Activated T-helper 1 cell treated with anti-CD3 and anti-CD28 coated beads, Interleukin-12 subunit alpha, Interleukin-12 subunit beta, Interleukin-2, Interleukin-4 antibody, amounts not matched to agents 30 ng/mL and 10 ng/mL and 1 ng/mL, durations not matched to agents 14 hours and 24 hours and 36 hours (primary cell): ENCODE data around the gene PLAC1. TPM values are rescaled to one million over a fixed set of nuclear protein-coding genes. Genes with fewer than 3 reads are reported as not detected.

ENCODE experiments used
- DNase-seq: peaks from one replicate; pipeline ENCODE4 v3.0.0; 2021; ENCODE audit warnings: low spot score
- H3K27ac Mint-ChIP-seq: one replicate; pipeline ENCODE4 v1.8.0; 2021; ENCODE audit warnings: mild to moderate bottlenecking, mixed read lengths
- H3K27me3 Mint-ChIP-seq: one replicate; pipeline ENCODE4 v1.8.0; 2022; ENCODE audit warnings: mild to moderate bottlenecking, moderate library complexity, mixed read lengths; ENCODE audit not compliant: insufficient read depth
- H3K36me3 Mint-ChIP-seq: one replicate; pipeline ENCODE4 v1.8.0; 2021; ENCODE audit warnings: low read depth, mixed read lengths
- H3K4me1 Mint-ChIP-seq: one replicate; pipeline ENCODE4 v1.8.0; 2021; ENCODE audit warnings: low read depth, mixed read lengths
- H3K4me3 Mint-ChIP-seq: one replicate; pipeline ENCODE4 v1.8.0; 2021; ENCODE audit warnings: mild to moderate bottlenecking, moderate library complexity, mixed read lengths
- H3K9me3 Mint-ChIP-seq: one replicate; pipeline ENCODE4 v1.8.0; 2021; ENCODE audit warnings: mixed read lengths
- intact Hi-C: fragments of 100-400 bp; cut with micrococcal nuclease; formaldehyde crosslinking; loops from one replicate; pipeline ENCODE4 v1.15.1; 2024
- total RNA-seq: library from RNA; stranded (reverse); gene quantifications from 2 replicates; pipeline ENCODE4 v1.2.3, GENCODE V29; 2022

The PLAC1 gene
- total RNA-seq, 1 donor from 2014 or later: not detected

- no peak for DNase-seq
- peaks cover 21% of the 10 kb centered on the region for H3K4me1 Mint-ChIP-seq
- H3K4me3 Mint-ChIP-seq: peak overlapping the region; percentile 47
- intact Hi-C loops: no loop called here
- H3K36me3 Mint-ChIP-seq: no peaks in the 10 kb centered on the region
- H3K27me3 Mint-ChIP-seq: peaks cover 10% of the 10 kb centered on the region
- no peaks in the 10 kb centered on the region for H3K9me3 Mint-ChIP-seq
- H3K27ac Mint-ChIP-seq: no peak overlapping the region
Observed at GRCh38 chrX:134551376-134552048, 106.8 kb downstream of the PLAC1 start.

GRCh38 chrX:134548257-134549201 lies 109.7 kb downstream of the PLAC1 start:
- peak overlapping the region; percentile 98 for H3K27ac Mint-ChIP-seq
- no peaks in the 10 kb centered on the region for H3K9me3 Mint-ChIP-seq
- peak overlapping the region; percentile 89 for H3K4me3 Mint-ChIP-seq
- DNase-seq: peak; percentile 8
- intact Hi-C loops: no loop called here
- H3K4me1 Mint-ChIP-seq: peaks cover 21% of the 10 kb centered on the region
- H3K27me3 Mint-ChIP-seq: peaks cover 5% of the 10 kb centered on the region
- no peaks in the 10 kb centered on the region for H3K36me3 Mint-ChIP-seq

GRCh38 chrX:134547047-134547679 lies 111.1 kb downstream of the PLAC1 start:
- H3K27ac Mint-ChIP-seq: no peak overlapping the region
- no peak for DNase-seq
- peaks cover 3% of the 10 kb centered on the region for H3K27me3 Mint-ChIP-seq
- peaks cover 32% of the 10 kb centered on the region for H3K4me1 Mint-ChIP-seq
- intact Hi-C loops: no loop called here
- no peaks in the 10 kb centered on the region for H3K36me3 Mint-ChIP-seq
- H3K4me3 Mint-ChIP-seq: peak overlapping the region; percentile 11
- H3K9me3 Mint-ChIP-seq: no peaks in the 10 kb centered on the region

- no peak for DNase-seq
- intact Hi-C loops: no loop called here
- Mint-ChIP-seq H3K27ac (no peak overlapping the region), H3K4me1 (peaks cover 33% of the 10 kb centered on the region), H3K9me3 (no peaks in the 10 kb centered on the region), H3K27me3 (peaks cover 3% of the 10 kb centered on the region), H3K4me3 (no peak overlapping the region), H3K36me3 (no peaks in the 10 kb centered on the region)
Observed at GRCh38 chrX:134546187-134546586, 112.1 kb downstream of the PLAC1 start.

GRCh38 chrX:134545510-134545909 lies 112.8 kb downstream of the PLAC1 start:
- no peak for DNase-seq
- H3K27ac Mint-ChIP-seq: no peak overlapping the region
- no peaks in the 10 kb centered on the region for H3K36me3 Mint-ChIP-seq
- H3K4me3 Mint-ChIP-seq: no peak overlapping the region
- intact Hi-C loops: no loop called here
- H3K27me3 Mint-ChIP-seq: peaks cover 3% of the 10 kb centered on the region
- peaks cover 32% of the 10 kb centered on the region for H3K4me1 Mint-ChIP-seq
- no peaks in the 10 kb centered on the region for H3K9me3 Mint-ChIP-seq

GRCh38 chrX:134544513-134545151 lies 113.6 kb downstream of the PLAC1 start:
- Mint-ChIP-seq H3K4me1 (peaks cover 25% of the 10 kb centered on the region), H3K36me3 (no peaks in the 10 kb centered on the region), H3K4me3 (peak overlapping the region; percentile 33), H3K27me3 (peaks cover 3% of the 10 kb centered on the region), H3K27ac (no peak overlapping the region), H3K9me3 (no peaks in the 10 kb centered on the region)
- DNase-seq: no peak
- intact Hi-C loops: no loop called here

GRCh38 chrX:134544135-134544512 lies 114.1 kb downstream of the PLAC1 start:
- Mint-ChIP-seq H3K4me1 (peaks cover 23% of the 10 kb centered on the region), H3K4me3 (no peak overlapping the region), H3K36me3 (no peaks in the 10 kb centered on the region), H3K27ac (no peak overlapping the region), H3K9me3 (no peaks in the 10 kb centered on the region), H3K27me3 (peaks cover 3% of the 10 kb centered on the region)
- intact Hi-C loops: no loop called here
- DNase-seq: no peak

GRCh38 chrX:134543288-134543687 lies 115.0 kb downstream of the PLAC1 start:
- intact Hi-C loops: no loop called here
- H3K9me3 Mint-ChIP-seq: no peaks in the 10 kb centered on the region
- DNase-seq: no peak
- no peaks in the 10 kb centered on the region for H3K36me3 Mint-ChIP-seq
- H3K4me1 Mint-ChIP-seq: peaks cover 15% of the 10 kb centered on the region
- no peak overlapping the region for H3K27ac Mint-ChIP-seq
- H3K27me3 Mint-ChIP-seq: peaks cover 3% of the 10 kb centered on the region
- H3K4me3 Mint-ChIP-seq: no peak overlapping the region

- peak; percentile 1 for DNase-seq
- no peaks in the 10 kb centered on the region for H3K36me3 Mint-ChIP-seq
- no peak overlapping the region for H3K27ac Mint-ChIP-seq
- intact Hi-C loops: no loop called here
- peak overlapping the region; percentile 2 for H3K4me3 Mint-ChIP-seq
- peaks cover 3% of the 10 kb centered on the region for H3K27me3 Mint-ChIP-seq
- peaks cover 11% of the 10 kb centered on the region for H3K4me1 Mint-ChIP-seq
- H3K9me3 Mint-ChIP-seq: no peaks in the 10 kb centered on the region
Observed at GRCh38 chrX:134542485-134542884, 115.8 kb downstream of the PLAC1 start.

GRCh38 chrX:134541906-134542305 lies 116.4 kb downstream of the PLAC1 start:
- H3K27ac Mint-ChIP-seq: no peak overlapping the region
- intact Hi-C loops: no loop called here
- no peak overlapping the region for H3K4me3 Mint-ChIP-seq
- H3K9me3 Mint-ChIP-seq: no peaks in the 10 kb centered on the region
- H3K27me3 Mint-ChIP-seq: peaks cover 3% of the 10 kb centered on the region
- H3K4me1 Mint-ChIP-seq: peaks cover 11% of the 10 kb centered on the region
- DNase-seq: no peak
- H3K36me3 Mint-ChIP-seq: no peaks in the 10 kb centered on the region

GRCh38 chrX:134538316-134538715 lies 120.0 kb downstream of the PLAC1 start:
- H3K27ac Mint-ChIP-seq: no peak overlapping the region
- no peaks in the 10 kb centered on the region for H3K27me3 Mint-ChIP-seq
- no peaks in the 10 kb centered on the region for H3K36me3 Mint-ChIP-seq
- H3K4me3 Mint-ChIP-seq: no peak overlapping the region
- intact Hi-C loops: no loop called here
- H3K4me1 Mint-ChIP-seq: peaks cover 11% of the 10 kb centered on the region
- no peak for DNase-seq
- no peaks in the 10 kb centered on the region for H3K9me3 Mint-ChIP-seq

GRCh38 chrX:134537179-134537955 lies 120.9 kb downstream of the PLAC1 start:
- no peak for DNase-seq
- Mint-ChIP-seq H3K27ac (no peak overlapping the region), H3K36me3 (no peaks in the 10 kb centered on the region), H3K27me3 (no peaks in the 10 kb centered on the region), H3K4me3 (no peak overlapping the region), H3K4me1 (peaks cover 3% of the 10 kb centered on the region), H3K9me3 (no peaks in the 10 kb centered on the region)
- intact Hi-C loops: no loop called here
